HUES6 (cell line): ENCODE results near the gene ACOXL.

Experiments used
- H3K27ac ChIP-seq: 2 replicates; pipeline ENCODE4 v1.7.0; 2013; ENCODE audit warnings: low read depth, mild to moderate bottlenecking, low read length, inconsistent platforms
- H3K27me3 ChIP-seq: 2 replicates; pipeline ENCODE4 v1.6.1; 2013; ENCODE audit warnings: low read length; ENCODE audit not compliant: control insufficient read depth, insufficient read depth
- H3K36me3 ChIP-seq: 2 replicates; pipeline ENCODE4 v1.6.1; 2013; ENCODE audit warnings: low read length; ENCODE audit not compliant: control insufficient read depth, insufficient read depth
- H3K4me1 ChIP-seq: 2 replicates; pipeline ENCODE4 v1.6.1; 2013; ENCODE audit warnings: low read length; ENCODE audit not compliant: control insufficient read depth, insufficient read depth
- H3K4me3 ChIP-seq: 2 replicates; pipeline ENCODE4 v1.5.1; 2013; ENCODE audit warnings: low read depth, low read length
- H3K9ac ChIP-seq: one replicate; pipeline ENCODE4 v1.6.1; 2013; ENCODE audit warnings: mild to moderate bottlenecking, low read length
- H3K9me3 ChIP-seq: 2 replicates; pipeline ENCODE4 v1.6.1; 2013; ENCODE audit warnings: low read depth, low read length; ENCODE audit not compliant: control insufficient read depth, insufficient read depth

The ACOXL gene

GRCh38 chr2:111017034-111017622 lies 284.8 kb downstream of the ACOXL start:
- Histone ChIP-seq H3K27me3 (no peaks in the 10 kb centered on the region), H3K27ac (no peak overlapping the region), H3K4me3 (no peak overlapping the region), H3K9me3 (0 out of 2 replicates have a peak, but pooled peaks cover 7% of the 10 kb centered on the region), H3K9ac (no peak overlapping the region), H3K36me3 (no peaks in the 10 kb centered on the region), H3K4me1 (no peaks in the 10 kb centered on the region)

- H3K27ac ChIP-seq = no peak overlapping the region
- 0 out of 2 replicates have a peak, but pooled peaks cover 5% of the 10 kb centered on the region for H3K9me3 ChIP-seq
- H3K27me3 ChIP-seq = no peaks in the 10 kb centered on the region
- H3K4me3 ChIP-seq = no peak overlapping the region
- H3K36me3 ChIP-seq = no peaks in the 10 kb centered on the region
- H3K4me1 ChIP-seq = no peaks in the 10 kb centered on the region
- H3K9ac ChIP-seq = no peak overlapping the region
These were observed 285.5 kb downstream of the ACOXL start for GRCh38 chr2:111017909-111018308.

- Histone ChIP-seq H3K4me1 (no peaks in the 10 kb centered on the region), H3K36me3 (no peaks in the 10 kb centered on the region), H3K27ac (no peak overlapping the region), H3K9ac (no peak overlapping the region), H3K27me3 (no peaks in the 10 kb centered on the region), H3K4me3 (no peak overlapping the region), H3K9me3 (no peaks in the 10 kb centered on the region)
These were observed 287.0 kb downstream of the ACOXL start for GRCh38 chr2:111019381-111019780.

GRCh38 chr2:111022633-111023032 lies 290.3 kb downstream of the ACOXL start:
- Histone ChIP-seq H3K27ac (no peak overlapping the region), H3K9ac (no peak overlapping the region), H3K4me1 (no peaks in the 10 kb centered on the region), H3K27me3 (no peaks in the 10 kb centered on the region), H3K36me3 (no peaks in the 10 kb centered on the region), H3K4me3 (no peak overlapping the region), H3K9me3 (no peaks in the 10 kb centered on the region)

GRCh38 chr2:111024496-111024895 lies 292.1 kb downstream of the ACOXL start:
- H3K9me3 ChIP-seq = 0 out of 2 replicates have a peak, but pooled peaks cover 5% of the 10 kb centered on the region
- peaks cover 4% of the 10 kb centered on the region for H3K4me1 ChIP-seq
- H3K27me3 ChIP-seq = no peaks in the 10 kb centered on the region
- H3K36me3 ChIP-seq = no peaks in the 10 kb centered on the region
- no peak overlapping the region for H3K4me3 ChIP-seq
- H3K27ac ChIP-seq = no peak overlapping the region
- no peak overlapping the region for H3K9ac ChIP-seq

- Histone ChIP-seq H3K27ac (no peak overlapping the region), H3K9me3 (0 out of 2 replicates have a peak, but pooled peaks cover 5% of the 10 kb centered on the region), H3K9ac (no peak overlapping the region), H3K36me3 (no peaks in the 10 kb centered on the region), H3K27me3 (no peaks in the 10 kb centered on the region), H3K4me3 (no peak overlapping the region), H3K4me1 (peaks cover 12% of the 10 kb centered on the region)
These were observed 292.9 kb downstream of the ACOXL start for GRCh38 chr2:111025288-111025687.

GRCh38 chr2:111028720-111029119 lies 296.3 kb downstream of the ACOXL start:
- no peak overlapping the region for H3K27ac ChIP-seq
- H3K4me3 ChIP-seq = no peak overlapping the region
- no peaks in the 10 kb centered on the region for H3K36me3 ChIP-seq
- H3K27me3 ChIP-seq = no peaks in the 10 kb centered on the region
- H3K9ac ChIP-seq = no peak overlapping the region
- H3K4me1 ChIP-seq = peaks cover 30% of the 10 kb centered on the region
- 0 out of 2 replicates have a peak, but pooled peaks cover 5% of the 10 kb centered on the region for H3K9me3 ChIP-seq

- H3K27ac ChIP-seq = no peak overlapping the region
- no peaks in the 10 kb centered on the region for H3K36me3 ChIP-seq
- peaks cover 30% of the 10 kb centered on the region for H3K4me1 ChIP-seq
- H3K27me3 ChIP-seq = no peaks in the 10 kb centered on the region
- no peak overlapping the region for H3K9ac ChIP-seq
- H3K4me3 ChIP-seq = no peak overlapping the region
- H3K9me3 ChIP-seq = 0 out of 2 replicates have a peak, but pooled peaks cover 5% of the 10 kb centered on the region
These were observed 297.0 kb downstream of the ACOXL start for GRCh38 chr2:111029181-111029927.

- Histone ChIP-seq H3K27ac (no peak overlapping the region), H3K9ac (no peak overlapping the region), H3K4me3 (no peak overlapping the region), H3K36me3 (no peaks in the 10 kb centered on the region), H3K9me3 (0 out of 2 replicates have a peak, but pooled peaks cover 5% of the 10 kb centered on the region), H3K4me1 (peaks cover 30% of the 10 kb centered on the region), H3K27me3 (no peaks in the 10 kb centered on the region)
These were observed 298.0 kb downstream of the ACOXL start for GRCh38 chr2:111030260-111030891.

GRCh38 chr2:111030945-111031344 lies 298.6 kb downstream of the ACOXL start:
- Histone ChIP-seq H3K4me1 (peaks cover 30% of the 10 kb centered on the region), H3K27me3 (no peaks in the 10 kb centered on the region), H3K9me3 (0 out of 2 replicates have a peak, but pooled peaks cover 5% of the 10 kb centered on the region), H3K27ac (no peak overlapping the region), H3K36me3 (no peaks in the 10 kb centered on the region), H3K4me3 (no peak overlapping the region), H3K9ac (no peak overlapping the region)
